SHP77 treated with DMSO at 0.1 percent for 48 hours (cell line): ENCODE results near the gene MID2.
"Not testable (repeated sequence)": the region's sequence is repeated elsewhere in the genome, so short reads cannot be mapped to it uniquely, and the experiment has no call there.

Source experiments
- DNase-seq: peaks from one replicate; lab custom pipeline; 2025; lab: John Stamatoyannopoulos, UW

Gene MID2

GRCh38 chrX:107955337-107955736 lies 129.7 kb downstream of the MID2 start:
- not testable (repeated sequence) for DNase-seq

GRCh38 chrX:107968623-107969022 lies 143.0 kb downstream of the MID2 start:
- no peak for DNase-seq

DNA sequence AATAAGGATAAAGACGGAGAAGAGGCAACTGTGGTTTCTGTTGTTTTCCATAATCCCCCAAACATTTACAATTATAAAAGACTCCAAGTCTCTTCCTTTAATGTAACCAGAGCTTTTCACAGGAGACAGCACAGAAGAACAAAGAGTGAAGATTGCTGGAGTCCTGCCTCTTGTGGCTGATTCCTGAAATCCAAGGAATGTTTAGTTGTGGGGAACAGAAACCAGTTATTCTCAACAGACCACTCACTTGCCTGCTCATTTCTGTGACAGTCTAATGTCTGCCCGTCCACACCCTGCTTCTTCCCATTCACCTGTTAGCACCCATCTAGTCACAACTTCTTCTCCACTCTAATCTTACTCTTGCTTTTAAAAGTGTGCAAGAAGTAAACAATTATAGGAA lies 144.4 kb downstream of the MID2 start:
- no peak for DNase-seq

- DNase-seq = no peak
Measured at GRCh38 chrX:107971636-107972035, 146.0 kb downstream of the MID2 start.
